Esophagus squamous epithelium (tissue), 5 donors: ENCODE results near the gene DES. TPM values are rescaled to one million over a fixed set of nuclear protein-coding genes. Genes with fewer than 3 reads are reported as not detected.

Experiments
- DNase-seq: peaks from one replicate; lab custom pipeline; 2025; lab: John Stamatoyannopoulos, UW
- H3K27ac ChIP-seq, 4 donors: fragments of 200-600 bp; sonication (generic); one replicate each; pipeline ENCODE4 v1.5.1; 2016 to 2019; ENCODE audit warnings: mild to moderate bottlenecking in 1 of 4
- H3K27me3 ChIP-seq, 4 donors: fragments of 200-600 bp; sonication (generic); 1 replicate in 3 of 4; 2 replicates in 1 of 4; pipeline versions ENCODE4 v1.5.1 to v1.6.0; 2017 to 2021; ENCODE audit warnings: antibody characterized with exemption in 1 of 4
- H3K36me3 ChIP-seq, 3 donors: fragments of 200-600 bp; sonication (generic); one replicate each; pipeline ENCODE4 v1.5.1; 2016 to 2019
- H3K4me1 ChIP-seq, 3 donors: fragments of 200-600 bp; sonication (generic); one replicate each; pipeline ENCODE4 v1.5.1; 2017 to 2019
- H3K4me3 ChIP-seq, 4 donors: fragments of 200-600 bp; sonication (generic); 1 replicate in 3 of 4; 2 replicates in 1 of 4; pipeline ENCODE4 v1.5.1; 2016 to 2019; ENCODE audit warnings: mild to moderate bottlenecking in 2 of 4, moderate library complexity in 1 of 4
- H3K9me3 ChIP-seq, 3 donors: fragments of 200-600 bp; sonication (generic); one replicate each; pipeline ENCODE4 v1.5.1; 2016 to 2019
- POLR2A ChIP-seq, 4 donors: fragments of 450-650 bp; IDR thresholded peaks; one replicate each; pipeline ENCODE4 v1.6.1; 2017; ENCODE audit warnings: antibody characterized with exemption in 4 of 4, mild to moderate bottlenecking in 4 of 4, moderate library complexity in 3 of 4
- WGBS, 2 donors: methylation state at CpG; one replicate each; pipeline ENCODE4 v1.1.5; 2018; 5-methylcytosine and 5-hydroxymethylcytosine counted together
- intact Hi-C: fragments of 100-400 bp; cut with DNase I; formaldehyde crosslinking; loops from one replicate; pipeline ENCODE4 v1.15.0; 2022
- total RNA-seq, 4 donors: library from RNA; depleted of rRNA; stranded (reverse); fragments of >200 nt; gene quantifications; one replicate each; pipeline ENCODE4 v1.1.0, GENCODE V29; 2016
- TF ChIP-seq, protein P1 (sequence below), 6 experiments: fragments of 450-650 bp in 4 of 6; fragments of 200-600 bp in 2 of 6; sonication (generic) in 2 of 6; IDR thresholded peaks; one replicate each; pipeline ENCODE4 v1.5.1; 2016 to 2019; ENCODE audit warnings: antibody characterized with exemption in 6 of 6, mild to moderate bottlenecking in 4 of 6, moderate library complexity in 4 of 6
- donor health status: DM: yes; HTN: yes; CAD: no.

The DES gene
- total RNA-seq, 4 donors from 2014 or later: 120 to 2,698 (median 303) TPM

DNA sequence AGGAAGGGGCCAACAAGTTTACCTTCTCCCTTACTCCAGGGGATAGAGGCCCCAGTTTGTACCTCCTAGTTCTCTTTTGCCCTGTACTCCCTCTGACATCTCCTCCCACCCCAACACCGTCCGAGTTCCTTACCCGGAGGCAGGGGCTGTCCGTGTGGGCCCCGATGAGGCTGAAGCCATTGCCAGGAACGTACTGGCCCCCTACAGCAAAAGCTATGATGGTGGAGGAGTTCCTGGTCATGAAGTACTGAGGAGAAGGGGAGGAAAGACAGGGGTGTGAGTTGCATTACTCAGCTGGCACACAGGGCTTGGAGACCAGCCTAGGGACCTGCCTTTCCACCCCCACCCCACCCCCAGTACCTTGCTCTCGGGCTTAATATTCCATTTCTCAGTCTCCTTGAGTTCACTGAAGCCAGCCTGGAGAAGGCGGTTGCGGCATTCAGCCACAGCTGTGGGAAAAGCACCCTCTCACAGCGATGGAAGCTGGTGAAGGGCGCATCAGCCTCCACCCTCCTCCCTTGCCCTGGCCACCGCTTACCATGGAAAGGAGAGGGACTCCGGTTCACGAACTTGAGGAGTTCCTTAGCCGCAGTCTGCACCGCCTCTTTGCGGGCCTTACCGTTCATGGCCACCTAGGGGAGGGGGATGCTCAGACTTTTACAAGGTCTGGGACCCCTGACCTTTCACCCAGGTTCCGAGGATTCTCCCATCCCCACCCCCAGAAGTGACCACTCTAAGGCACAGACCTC, 31.5 kb upstream of the DES start:
- Histone ChIP-seq H3K36me3 (peaks cover 9 to 51% (median 23%) of the 10 kb centered on the region in 3 donors), H3K4me3 (peak overlapping the region; percentile 72 to 95 (median 86)), H3K27ac (peak overlapping the region; percentile 96 to 98 (median 98)), H3K9me3 (no peaks in the 10 kb centered on the region), H3K27me3 (no peaks in the 10 kb centered on the region), H3K4me1 (peaks cover 8 to 30% (median 19%) of the 10 kb centered on the region in 3 donors)
- 27 to 34% methylated on average over 3 to 16 of the region's 19 CpGs for WGBS, 2 donors
- no peak for DNase-seq
- TF ChIP-seq, protein P1, sequence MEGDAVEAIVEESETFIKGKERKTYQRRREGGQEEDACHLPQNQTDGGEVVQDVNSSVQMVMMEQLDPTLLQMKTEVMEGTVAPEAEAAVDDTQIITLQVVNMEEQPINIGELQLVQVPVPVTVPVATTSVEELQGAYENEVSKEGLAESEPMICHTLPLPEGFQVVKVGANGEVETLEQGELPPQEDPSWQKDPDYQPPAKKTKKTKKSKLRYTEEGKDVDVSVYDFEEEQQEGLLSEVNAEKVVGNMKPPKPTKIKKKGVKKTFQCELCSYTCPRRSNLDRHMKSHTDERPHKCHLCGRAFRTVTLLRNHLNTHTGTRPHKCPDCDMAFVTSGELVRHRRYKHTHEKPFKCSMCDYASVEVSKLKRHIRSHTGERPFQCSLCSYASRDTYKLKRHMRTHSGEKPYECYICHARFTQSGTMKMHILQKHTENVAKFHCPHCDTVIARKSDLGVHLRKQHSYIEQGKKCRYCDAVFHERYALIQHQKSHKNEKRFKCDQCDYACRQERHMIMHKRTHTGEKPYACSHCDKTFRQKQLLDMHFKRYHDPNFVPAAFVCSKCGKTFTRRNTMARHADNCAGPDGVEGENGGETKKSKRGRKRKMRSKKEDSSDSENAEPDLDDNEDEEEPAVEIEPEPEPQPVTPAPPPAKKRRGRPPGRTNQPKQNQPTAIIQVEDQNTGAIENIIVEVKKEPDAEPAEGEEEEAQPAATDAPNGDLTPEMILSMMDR (IDR thresholded peaks at IDR 0.05): no peak
- TF ChIP-seq POLR2A (IDR thresholded peaks at IDR 0.05): no peak
- intact Hi-C loops: no loop called here

DNA sequence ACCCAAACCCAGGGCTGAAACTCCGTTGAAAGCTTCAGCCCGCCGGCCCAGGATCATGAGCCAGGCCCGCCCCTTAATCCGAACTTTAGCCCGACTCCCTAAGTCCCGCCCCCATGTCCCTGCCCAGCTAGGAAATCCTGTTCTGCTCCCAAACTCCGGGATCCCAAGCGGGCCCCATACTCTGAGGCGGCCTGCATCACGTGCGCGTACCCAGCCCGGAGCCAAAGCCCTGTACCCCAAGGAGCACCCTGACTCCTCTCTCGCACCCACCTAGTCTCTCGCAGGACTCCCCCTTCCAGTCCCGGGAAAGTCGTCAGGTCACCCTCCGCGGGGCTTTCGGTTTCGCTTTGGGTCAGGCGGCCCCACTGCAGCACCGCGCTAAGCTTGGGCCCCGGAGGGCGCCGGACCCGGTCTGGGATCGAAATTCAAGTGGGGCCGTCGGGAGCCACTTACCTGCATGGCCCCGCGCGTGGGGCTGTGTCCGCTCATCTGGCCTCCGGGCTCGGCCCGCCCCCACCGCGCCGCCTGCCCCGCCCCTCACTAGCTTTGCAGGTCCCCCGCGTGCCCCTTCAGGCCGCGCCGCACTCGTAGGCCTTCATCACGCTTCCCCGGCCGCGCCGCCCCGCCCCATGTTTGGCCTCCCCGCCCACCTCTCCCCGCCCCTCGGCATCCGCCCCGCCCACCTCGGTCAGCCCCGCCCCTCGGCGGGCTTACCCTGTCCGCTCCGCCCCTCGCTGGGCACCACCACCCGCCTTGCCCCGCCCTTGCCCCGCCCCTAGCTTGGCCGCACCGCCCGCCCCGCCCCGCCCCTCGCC, 30.7 kb upstream of the DES start, which contains the start of gene DNPEP:
TSS of gene DNPEP (minus strand) at position 607 of the 815 bp plus-strand sequence. CDS start at position 489, 118 bp downstream.
- Histone ChIP-seq H3K27ac (peak within 1 kb of the TSS; percentile 96 to 98 (median 98)), H3K4me1 (peaks cover 8 to 30% (median 19%) of the 10 kb centered on the region in 3 donors), H3K9me3 (no peaks in the 10 kb centered on the region), H3K27me3 (no peaks in the 10 kb centered on the region), H3K4me3 (peak within 1 kb of the TSS; percentile 72 to 95 (median 86)), H3K36me3 (peaks cover 9 to 43% (median 18%) of the 10 kb centered on the region in 3 donors)
- WGBS, 2 donors: 0% methylated on average over 3 to 11 of the region's 76 CpGs
- TF ChIP-seq, protein P1 (IDR thresholded peaks at IDR 0.05): no peak
- peak in 2 of 4 donors; percentile 46 to 54 for TF ChIP-seq POLR2A (IDR thresholded peaks at IDR 0.05)
- intact Hi-C loops: no loop called here
- DNase-seq: peak; percentile 95

GRCh38 chr2:219388121-219388906, 29.9 kb upstream of the DES start:
- DNase-seq: peak; percentile 95
- Histone ChIP-seq H3K4me3 (peak overlapping the region; percentile 72 to 95 (median 86)), H3K27ac (peak overlapping the region; percentile 96 to 98 (median 98)), H3K4me1 (peaks cover 8 to 30% (median 19%) of the 10 kb centered on the region in 3 donors), H3K9me3 (no peaks in the 10 kb centered on the region), H3K36me3 (peaks cover 9 to 35% (median 18%) of the 10 kb centered on the region in 3 donors), H3K27me3 (no peaks in the 10 kb centered on the region)
- no peak for TF ChIP-seq POLR2A (IDR thresholded peaks at IDR 0.05)
- TF ChIP-seq, protein P1 (IDR thresholded peaks at IDR 0.05): peak; percentile 55 to 86 (median 80)
- intact Hi-C loops: no loop called here
- 3% methylated on average over 4 to 8 of the region's 78 CpGs for WGBS, 2 donors

- peak overlapping the region; percentile 77 to 98 (median 96) for H3K27ac ChIP-seq
- H3K27me3 ChIP-seq: no peaks in the 10 kb centered on the region
- H3K36me3 ChIP-seq: peaks cover 9 to 29% (median 18%) of the 10 kb centered on the region in 3 donors
- TF ChIP-seq POLR2A (IDR thresholded peaks at IDR 0.05): no peak
- TF ChIP-seq, protein P1 (IDR thresholded peaks at IDR 0.05): no peak
- H3K9me3 ChIP-seq: no peaks in the 10 kb centered on the region
- intact Hi-C loops: no loop called here
- H3K4me1 ChIP-seq: peaks cover 8 to 30% (median 19%) of the 10 kb centered on the region in 3 donors
- WGBS, 2 donors: 45 to 63% methylated on average over 6 of the region's 6 CpGs
- DNase-seq: no peak
- peak overlapping the region in 3 of 4 donors; percentile 72 to 95 (median 91) for H3K4me3 ChIP-seq
Observed at GRCh38 chr2:219388907-219389156, 29.3 kb upstream of the DES start.
